Measurements from ENCODE around the gene CNN3. TPM values are rescaled to one million over a fixed set of nuclear protein-coding genes. Genes with fewer than 3 reads are reported as not detected.

Gene CNN3
- total and polyA plus RNA-seq, 2 donors (not counting 3 experiments of a cell fraction or from before 2014, with no cell fraction given), result 174 to 392 TPM

DNA sequence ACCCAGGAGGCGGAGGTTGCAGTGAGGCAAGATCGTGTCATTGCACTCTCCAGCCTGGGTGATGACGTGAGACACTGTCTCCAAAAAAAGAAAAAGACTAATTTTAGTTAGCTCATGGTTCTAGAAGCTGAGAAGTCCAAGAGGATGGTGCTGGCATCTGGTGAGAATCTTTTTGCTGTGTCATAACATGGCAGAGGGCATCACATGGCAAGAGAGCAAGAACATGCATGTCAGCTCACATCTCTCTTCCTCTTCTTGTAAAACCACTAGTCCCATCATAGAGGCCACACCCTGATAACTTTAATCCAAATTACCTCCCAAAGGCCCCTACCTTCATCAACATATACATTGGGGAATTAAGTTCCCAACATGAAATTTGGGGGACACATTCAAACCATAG, 13.8 kb upstream of the CNN3 start:
- no peaks in the 10 kb centered on the region for H4K20me1 ChIP-seq (replicated peaks; ENCODE audit: control insufficient read depth, extremely low read depth, insufficient read depth, low read length)
- H3K9me3 ChIP-seq (replicated peaks; ENCODE audit: control insufficient read depth, insufficient read depth, low read length), result no peaks in the 10 kb centered on the region
- H3K4me1 ChIP-seq (ENCODE audit: control insufficient read depth, extremely low read depth, insufficient read depth, low read length), result peaks cover 22% of the 10 kb centered on the region
- TF ChIP-seq, protein P1, sequence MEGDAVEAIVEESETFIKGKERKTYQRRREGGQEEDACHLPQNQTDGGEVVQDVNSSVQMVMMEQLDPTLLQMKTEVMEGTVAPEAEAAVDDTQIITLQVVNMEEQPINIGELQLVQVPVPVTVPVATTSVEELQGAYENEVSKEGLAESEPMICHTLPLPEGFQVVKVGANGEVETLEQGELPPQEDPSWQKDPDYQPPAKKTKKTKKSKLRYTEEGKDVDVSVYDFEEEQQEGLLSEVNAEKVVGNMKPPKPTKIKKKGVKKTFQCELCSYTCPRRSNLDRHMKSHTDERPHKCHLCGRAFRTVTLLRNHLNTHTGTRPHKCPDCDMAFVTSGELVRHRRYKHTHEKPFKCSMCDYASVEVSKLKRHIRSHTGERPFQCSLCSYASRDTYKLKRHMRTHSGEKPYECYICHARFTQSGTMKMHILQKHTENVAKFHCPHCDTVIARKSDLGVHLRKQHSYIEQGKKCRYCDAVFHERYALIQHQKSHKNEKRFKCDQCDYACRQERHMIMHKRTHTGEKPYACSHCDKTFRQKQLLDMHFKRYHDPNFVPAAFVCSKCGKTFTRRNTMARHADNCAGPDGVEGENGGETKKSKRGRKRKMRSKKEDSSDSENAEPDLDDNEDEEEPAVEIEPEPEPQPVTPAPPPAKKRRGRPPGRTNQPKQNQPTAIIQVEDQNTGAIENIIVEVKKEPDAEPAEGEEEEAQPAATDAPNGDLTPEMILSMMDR (IDR thresholded peaks at IDR 0.05; ENCODE audit: extremely low read depth in 1 of 2, insufficient read depth in 1 of 2, low read depth in 1 of 2, low read length in 2 of 2), result no peak
- no peak for TF ChIP-seq POLR2AphosphoS5 (IDR thresholded peaks at IDR 0.05; ENCODE audit: insufficient read depth, low read depth, low read length)
- no peak for TF ChIP-seq MAX (IDR thresholded peaks at IDR 0.05; ENCODE audit: insufficient read depth, insufficient read length)
- TF ChIP-seq MYC (IDR thresholded peaks at IDR 0.05; ENCODE audit: low read depth, low read length), result no peak
- TF ChIP-seq GATA2 (IDR thresholded peaks at IDR 0.05; ENCODE audit: insufficient read depth, insufficient read length, low read depth, low read length), result no peak
- TF ChIP-seq FOS (IDR thresholded peaks at IDR 0.05; ENCODE audit: borderline replicate concordance, insufficient read depth, low read length), result no peak
- no peak for TF ChIP-seq JUN (IDR thresholded peaks at IDR 0.05; ENCODE audit: borderline replicate concordance, insufficient read depth, insufficient read length, low read depth)
- TF ChIP-seq POLR2A (IDR thresholded peaks at IDR 0.05; ENCODE audit: low read depth, low read length), result no peak
- TF ChIP-seq EZH2 (IDR thresholded peaks at IDR 0.05; ENCODE audit: borderline replicate concordance, low read depth, low read length, severe bottlenecking), result no peak
- CTCF ChIA-PET, result interaction anchor here (1.7 kb wide), 1 partner anchor 101 kb away, joined by 7 read pairs; no protein-coding TSS in a partner anchor
- no peak overlapping the region for H3K27ac ChIP-seq (ENCODE audit: insufficient read depth, low read depth, low read length)
- BruUV-seq (replicated peaks), result no TSS peak
- no peak overlapping the region for H2AFZ ChIP-seq (ENCODE audit: low read depth, low read length)
- no peaks in the 10 kb centered on the region for H3K36me3 ChIP-seq (ENCODE audit: control insufficient read depth in 2 of 2, extremely low read depth in 1 of 2, insufficient read depth in 2 of 2, low read length in 2 of 2)
- no peaks in the 10 kb centered on the region for H3K9me1 ChIP-seq (replicated peaks; ENCODE audit: control insufficient read depth, extremely low read depth, insufficient read depth, low read length)
- FAIRE-seq, result no peak
- H3K4me3 ChIP-seq (replicated peaks in 1 of 3; ENCODE audit: insufficient read depth in 1 of 3, low read depth in 1 of 3, low read length in 3 of 3), result no peak overlapping the region
- DNase-seq (ENCODE audit: low read depth, low spot score), result no peak
- dilution Hi-C loops (cut with MboI; ENCODE audit: extremely low pct_ligation_motif_present, low sequenced_read_pairs), result no loop called here
- no peaks in the 10 kb centered on the region for H3K27me3 ChIP-seq (ENCODE audit: control insufficient read depth in 2 of 2, insufficient read depth in 2 of 2, low read length in 2 of 2)
- intact Hi-C loops (cut with micrococcal nuclease), result no loop called here
- H3K79me2 ChIP-seq (ENCODE audit: control insufficient read depth, insufficient read depth, low read length), result no peaks in the 10 kb centered on the region
- POLR2A ChIA-PET, result no interaction called here
- no peak overlapping the region for H3K4me2 ChIP-seq (ENCODE audit: insufficient read depth, low read length)
- H3K9ac ChIP-seq (replicated peaks; ENCODE audit: extremely low read depth, insufficient read depth, low read length), result no peak overlapping the region

Data from endothelial cell of umbilical vein (primary cell).